Activated CD8-positive, alpha-beta memory T cell treated with anti-CD3 and anti-CD28 coated beads for 48 hours (primary cell): ENCODE data around the gene LRRC31.

Experiments used
- DNase-seq, 3 experiments: peaks; one replicate each; pipeline ENCODE4 v3.0.0-alpha.2; 2020; ENCODE audit warnings: low read depth in 2 of 3, low spot score in 2 of 3

The LRRC31 gene

DNA sequence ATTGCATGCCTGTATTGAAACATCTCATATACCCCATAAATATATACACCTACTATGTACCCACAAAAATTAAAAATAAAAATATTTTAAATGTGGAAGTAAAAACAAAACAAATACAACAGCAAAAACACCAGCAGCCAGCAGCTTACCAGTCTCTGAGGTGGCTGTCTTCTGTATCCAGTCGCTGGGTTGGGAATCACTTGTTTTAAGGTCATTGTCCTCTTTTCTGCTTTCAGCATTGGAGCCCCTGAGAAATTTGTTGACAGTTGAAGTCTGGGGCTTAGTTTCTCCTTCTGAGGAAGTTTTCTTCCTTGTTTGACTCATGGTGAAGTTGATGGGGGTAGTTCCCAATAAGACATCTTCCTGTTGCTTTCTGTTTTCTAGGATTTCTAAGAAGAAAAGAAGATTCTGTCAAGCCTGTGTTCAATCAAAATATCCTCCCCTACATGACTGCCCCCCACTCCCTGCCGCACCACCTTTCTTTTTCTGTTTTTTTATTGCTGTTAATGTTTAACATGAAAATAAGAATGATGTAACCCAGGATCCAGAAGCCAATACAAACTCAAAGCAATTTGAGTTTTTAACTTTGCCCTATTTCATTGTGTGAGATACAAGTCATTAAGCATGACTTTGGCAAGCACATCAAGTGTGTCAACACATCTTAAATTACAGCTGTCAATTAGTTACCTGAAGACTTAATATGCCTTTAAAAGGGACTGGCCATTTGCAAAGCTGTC lies at the start of gene LRRC31:
TSS of gene LRRC31 (minus strand) at position 452 of the 737 bp plus-strand sequence. CDS start at position 324, 128 bp downstream.
- DNase-seq, result no peak

GRCh38 chr3:169914321-169914720 lies 44.6 kb upstream of the LRRC31 start:
- no peak for DNase-seq

DNA sequence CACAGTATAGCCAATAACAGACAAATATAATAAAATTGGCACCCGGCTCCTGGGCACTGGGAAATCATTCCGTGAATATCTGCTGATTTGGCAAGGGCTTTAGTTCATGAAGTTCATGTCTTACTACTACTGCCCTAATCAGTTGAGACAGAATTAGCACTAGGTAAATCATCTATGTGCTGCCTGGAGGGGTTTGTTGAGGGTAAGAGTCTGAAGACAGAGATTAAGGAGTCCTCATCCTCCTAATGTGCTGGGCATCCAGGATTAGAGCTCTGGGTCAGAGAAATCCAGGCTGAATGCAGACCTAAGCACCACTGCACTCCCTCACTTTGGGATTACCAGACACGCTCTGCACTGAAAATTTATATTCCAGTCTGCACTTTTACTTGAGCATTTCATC lies 43.6 kb upstream of the LRRC31 start:
- DNase-seq, result no peak

DNA sequence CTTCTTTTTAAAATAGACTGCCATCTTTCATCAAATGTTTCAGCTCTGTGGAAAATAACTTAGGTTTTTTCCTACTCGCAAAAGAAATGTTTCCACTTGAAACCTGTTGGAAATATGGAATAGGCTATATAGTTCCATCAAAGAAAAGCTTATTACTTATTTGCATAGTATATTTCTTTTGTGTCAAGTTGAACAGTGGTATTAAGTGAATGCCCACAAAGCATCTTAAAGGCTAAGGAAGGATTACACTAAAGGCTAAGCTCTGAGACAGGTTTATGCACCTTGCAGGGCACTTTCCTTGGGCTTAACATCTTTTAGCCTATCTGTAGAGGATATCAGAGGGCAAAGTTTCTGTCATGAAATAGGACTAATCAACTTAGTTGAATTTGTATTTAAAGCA lies 41.5 kb upstream of the LRRC31 start, which contains the start of gene SAMD7:
TSS of gene SAMD7 (plus strand) at position 301 of the 400 bp plus-strand sequence. CDS start 7,927 bp downstream, outside the sequence.
- no peak for DNase-seq

- DNase-seq, result no peak
Measured at GRCh38 chr3:169907944-169908343, 38.2 kb upstream of the LRRC31 start.

GRCh38 chr3:169907476-169907875 lies 37.7 kb upstream of the LRRC31 start:
- DNase-seq, result no peak

DNA sequence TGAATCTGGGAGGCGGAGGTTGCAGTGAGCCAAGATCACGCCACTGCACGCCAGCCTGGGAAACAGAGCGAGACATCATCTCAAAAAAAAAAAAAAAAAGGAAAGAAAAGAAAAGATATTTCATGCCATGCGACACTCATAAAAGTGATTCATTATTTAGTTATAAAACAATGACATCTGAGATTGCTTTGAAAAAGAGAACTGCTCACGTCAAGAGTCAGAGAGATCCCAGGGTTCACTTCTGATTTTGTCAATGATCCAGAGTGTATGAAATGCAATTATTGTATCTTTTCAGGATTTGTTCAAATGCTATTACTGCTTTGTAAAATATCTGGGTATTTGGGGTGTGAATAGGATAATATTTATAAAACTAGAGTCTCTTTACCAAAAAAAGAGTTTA lies 35.7 kb upstream of the LRRC31 start:
- no peak for DNase-seq

DNA sequence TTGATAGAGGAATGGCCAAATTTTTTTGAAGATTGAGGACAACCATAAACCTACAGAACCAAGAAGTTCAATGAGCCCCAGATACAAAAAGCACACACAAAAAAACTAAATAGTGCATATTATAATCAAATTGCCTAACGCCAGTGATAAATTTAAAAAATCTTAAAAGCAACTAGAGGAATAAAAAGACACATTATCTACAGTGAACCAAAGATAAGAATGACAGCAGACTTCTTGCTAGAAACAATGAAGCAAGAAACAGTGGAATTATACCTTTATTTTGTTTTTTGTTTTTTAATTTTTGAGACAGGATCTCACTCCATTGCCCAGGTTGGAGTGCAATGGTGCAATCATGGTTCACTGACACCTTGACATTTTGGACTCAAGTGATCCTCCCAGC lies 31.7 kb upstream of the LRRC31 start:
- no peak for DNase-seq

DNA sequence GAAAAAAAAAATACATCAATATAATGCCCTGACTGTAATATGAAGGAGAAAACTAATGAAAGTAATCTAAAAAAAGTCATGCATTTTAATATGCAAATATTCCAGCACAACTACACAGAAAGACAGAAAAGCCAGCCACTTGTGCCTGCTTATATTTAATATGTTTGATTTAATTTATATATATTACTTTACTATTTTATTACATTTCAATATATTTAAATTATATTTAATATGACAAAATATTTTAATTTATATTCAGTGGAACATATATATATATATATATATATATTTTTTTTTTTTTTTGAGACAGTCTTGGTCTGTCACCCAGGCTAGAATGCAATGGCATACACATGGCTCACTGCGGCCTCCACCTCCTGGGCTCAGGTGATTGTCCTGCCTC lies 27.5 kb upstream of the LRRC31 start:
- no peak for DNase-seq

DNA sequence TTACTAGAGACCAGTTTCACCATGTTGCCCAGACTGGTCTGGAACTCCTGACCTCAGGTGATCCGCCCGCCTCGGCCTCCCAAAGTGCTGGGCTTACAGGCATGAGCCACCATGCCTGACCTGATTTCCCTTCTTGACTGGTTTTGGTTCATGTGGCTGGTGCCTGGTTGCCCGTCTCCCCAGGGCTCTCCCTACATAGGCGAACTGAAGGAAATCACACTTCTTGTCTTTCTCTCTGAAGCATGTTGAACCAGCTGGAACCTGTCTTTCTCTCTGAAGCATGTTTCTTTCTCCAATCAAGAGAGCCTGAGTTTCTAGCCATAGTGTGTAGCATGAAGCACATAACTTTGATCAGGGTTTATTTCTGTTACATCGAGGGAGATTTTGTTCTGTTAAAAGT lies 25.3 kb upstream of the LRRC31 start:
- no peak for DNase-seq

- no peak for DNase-seq
Measured at GRCh38 chr3:169894110-169894509, 24.4 kb upstream of the LRRC31 start.

GRCh38 chr3:169891886-169892285 lies 22.2 kb upstream of the LRRC31 start:
- no peak for DNase-seq

GRCh38 chr3:169886671-169887070 lies 16.9 kb upstream of the LRRC31 start:
- no peak for DNase-seq

DNA sequence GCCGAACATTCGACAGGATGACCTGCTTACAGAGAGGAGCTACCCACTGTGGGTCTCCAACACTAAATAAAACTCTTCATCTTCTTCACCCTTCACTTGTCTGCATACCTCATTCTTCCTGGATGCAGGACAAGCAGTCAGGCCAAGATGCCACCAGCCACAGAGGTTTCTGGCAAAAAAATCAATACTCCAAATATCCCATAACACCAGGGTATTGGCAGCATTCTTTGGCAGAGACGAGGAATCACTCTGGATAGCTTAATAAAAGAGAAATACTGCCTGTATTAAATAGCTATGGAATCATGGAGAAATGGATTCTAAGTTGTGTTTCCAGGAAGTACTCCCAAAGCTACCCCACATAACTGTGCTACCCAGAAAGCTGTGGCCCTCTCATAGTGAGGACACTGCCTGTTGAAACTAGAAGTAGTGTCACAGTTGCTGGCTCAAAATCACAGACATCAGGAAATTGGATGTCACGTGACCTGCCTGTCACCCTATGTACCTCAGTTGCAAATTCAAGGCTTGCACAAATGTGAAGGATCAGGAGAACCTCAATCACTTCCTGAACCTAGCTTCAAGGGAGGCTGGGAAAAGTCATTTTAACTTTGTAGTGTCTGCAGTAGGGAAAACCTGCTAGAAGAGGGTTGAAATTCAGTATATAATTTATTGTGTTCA lies 11.0 kb upstream of the LRRC31 start:
- DNase-seq, result no peak

GRCh38 chr3:169879845-169880575 lies 10.3 kb upstream of the LRRC31 start:
- no peak for DNase-seq

DNA sequence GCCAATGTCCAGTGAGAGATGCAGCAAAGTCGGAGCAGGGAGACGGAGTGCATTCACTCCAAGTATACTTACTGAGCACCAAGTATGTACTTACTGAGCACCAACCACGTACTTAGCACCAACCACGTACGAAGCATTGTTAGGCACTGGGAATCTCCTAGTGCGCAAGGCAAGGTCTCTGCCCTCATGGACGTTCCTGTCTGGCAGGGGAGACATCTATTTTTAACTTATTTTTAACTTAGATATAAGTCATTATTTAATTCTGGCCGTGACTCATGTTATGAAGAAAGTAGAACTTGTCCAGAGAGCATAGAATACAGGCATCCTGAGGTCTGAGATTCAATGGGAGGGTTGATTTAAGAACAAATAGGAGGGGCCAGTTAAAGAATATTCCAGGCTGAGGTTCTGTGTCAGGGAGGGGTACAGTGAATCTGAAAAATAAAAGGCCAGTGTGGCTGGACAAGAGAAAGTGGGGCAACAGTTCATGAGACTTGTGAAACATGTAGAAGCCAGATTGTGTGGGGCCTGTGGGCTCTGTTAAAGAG lies 9.3 kb upstream of the LRRC31 start:
- DNase-seq, result no peak

GRCh38 chr3:169871129-169871886 lies 1.6 kb upstream of the LRRC31 start:
- no peak for DNase-seq

- DNase-seq, result no peak
Measured at GRCh38 chr3:169868369-169868768, 1.4 kb downstream of the LRRC31 start.

GRCh38 chr3:169867584-169868210 lies 2.0 kb downstream of the LRRC31 start:
- no peak for DNase-seq

DNA sequence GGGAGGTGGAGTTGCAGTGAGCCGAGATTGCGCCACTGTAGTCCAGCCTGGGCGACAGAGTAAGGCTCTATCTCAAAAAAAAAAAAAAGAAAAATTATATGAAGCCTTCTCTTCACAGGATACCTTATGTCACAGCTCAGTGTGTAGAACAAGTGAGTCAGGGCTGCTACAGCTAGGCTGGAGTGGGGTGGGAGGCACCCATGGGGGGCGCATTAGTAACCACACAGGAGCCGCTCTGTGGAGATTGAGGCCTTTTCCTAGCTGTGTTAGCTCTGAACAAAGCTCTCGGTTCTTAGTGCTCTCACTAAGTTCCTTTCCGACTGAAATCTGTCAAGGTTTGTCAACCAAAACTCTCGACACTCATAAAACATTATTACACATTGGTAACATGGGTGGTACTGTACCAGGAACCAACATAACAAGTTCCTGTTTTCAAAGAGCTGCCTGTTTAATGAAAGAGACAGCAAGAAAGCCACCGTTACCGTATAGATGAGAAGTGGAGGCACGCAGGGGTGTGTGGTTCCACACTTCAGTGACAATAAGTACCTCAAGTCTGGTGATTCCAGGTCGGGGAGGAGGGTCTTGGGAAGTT lies 4.5 kb downstream of the LRRC31 start:
- no peak for DNase-seq
